Stimulated activated CD4-positive, alpha-beta T cell treated with anti-CD3 and anti-CD28 coated beads, Interleukin-12 subunit alpha, Interleukin-12 subunit beta, amount 100 ng/mL, for 48 hours (primary cell): Measurements from ENCODE around the gene ROBO1.

Experiments
- DNase-seq, 3 donors: peaks; one replicate each; pipeline ENCODE4 v3.0.0-alpha.2; 2020; ENCODE audit warnings: low read depth in 2 of 3, low spot score in 1 of 3

ROBO1 gene

GRCh38 chr3:79477242-79477641, 290.6 kb downstream of the ROBO1 start:
- no peak for DNase-seq

- no peak for DNase-seq
Observed at GRCh38 chr3:79473993-79474392, 293.8 kb downstream of the ROBO1 start.

GRCh38 chr3:79467721-79468120, 300.1 kb downstream of the ROBO1 start:
- no peak for DNase-seq

- DNase-seq: no peak
Observed at GRCh38 chr3:79461129-79461792, 306.5 kb downstream of the ROBO1 start.

- DNase-seq: no peak
Observed at GRCh38 chr3:79453600-79453999, 314.2 kb downstream of the ROBO1 start.

- no peak for DNase-seq
Observed at GRCh38 chr3:79436387-79436786, 331.4 kb downstream of the ROBO1 start.

- DNase-seq: no peak
Observed at GRCh38 chr3:79427081-79427480, 340.7 kb downstream of the ROBO1 start.

- DNase-seq: no peak
Observed at GRCh38 chr3:79424811-79425210, 343.0 kb downstream of the ROBO1 start.

GRCh38 chr3:79423417-79423816, 344.4 kb downstream of the ROBO1 start:
- DNase-seq: no peak

GRCh38 chr3:79421273-79421672, 346.5 kb downstream of the ROBO1 start:
- DNase-seq: no peak

GRCh38 chr3:79418855-79419621, 348.8 kb downstream of the ROBO1 start:
- no peak for DNase-seq

GRCh38 chr3:79415356-79415755, 352.4 kb downstream of the ROBO1 start:
- no peak for DNase-seq

- no peak for DNase-seq
Observed at GRCh38 chr3:79414806-79415205, 353.0 kb downstream of the ROBO1 start.

GRCh38 chr3:79414035-79414434, 353.8 kb downstream of the ROBO1 start:
- DNase-seq: no peak

GRCh38 chr3:79412537-79412936, 355.3 kb downstream of the ROBO1 start:
- no peak for DNase-seq

GRCh38 chr3:79410617-79411016, 357.2 kb downstream of the ROBO1 start:
- no peak for DNase-seq

- DNase-seq: no peak
Observed at GRCh38 chr3:79410136-79410535, 357.7 kb downstream of the ROBO1 start.

GRCh38 chr3:79406175-79406574, 361.6 kb downstream of the ROBO1 start:
- DNase-seq: no peak

GRCh38 chr3:79405183-79405582, 362.6 kb downstream of the ROBO1 start:
- DNase-seq: no peak

GRCh38 chr3:79396595-79396994, 371.2 kb downstream of the ROBO1 start:
- DNase-seq: no peak

- DNase-seq: no peak
Observed at GRCh38 chr3:79392479-79392878, 375.3 kb downstream of the ROBO1 start.

GRCh38 chr3:79390352-79390751, 377.4 kb downstream of the ROBO1 start:
- no peak for DNase-seq

GRCh38 chr3:79385211-79385610, 382.6 kb downstream of the ROBO1 start:
- DNase-seq: no peak
